Astrocyte (in vitro differentiated cells and primary cell): Measurements from ENCODE around the gene KIRREL3. TPM values are rescaled to one million over a fixed set of nuclear protein-coding genes. Genes with fewer than 3 reads are reported as not detected.

Source experiments
- DNase-seq: peaks from one replicate; pipeline ENCODE4 v3.0.0-alpha.2; 2010; ENCODE audit warnings: low read depth
- FAIRE-seq: peaks from 2 replicates; lab custom pipeline; 2011; peaks lifted over from hg19 to GRCh38; lab: Jason Lieb, UNC
- H2AFZ ChIP-seq: 2 replicates; pipeline ENCODE4 v1.6.0; 2012; ENCODE audit warnings: low read depth, low read length, inconsistent platforms
- H3K27ac ChIP-seq: 2 replicates; pipeline ENCODE4 v1.5.1; 2011; ENCODE audit warnings: low read depth, low read length, inconsistent platforms
- H3K27me3 ChIP-seq: 2 replicates; pipeline ENCODE4 v1.6.0; 2011; ENCODE audit warnings: low read length, inconsistent platforms; ENCODE audit not compliant: insufficient read depth
- H3K36me3 ChIP-seq: 2 replicates; pipeline ENCODE4 v1.5.1; 2011; ENCODE audit warnings: low read length, inconsistent platforms; ENCODE audit not compliant: insufficient read depth
- H3K4me1 ChIP-seq: 2 replicates; pipeline ENCODE4 v1.5.1; 2011; ENCODE audit warnings: low read length, inconsistent platforms; ENCODE audit not compliant: insufficient read depth
- H3K4me2 ChIP-seq: 2 replicates; pipeline ENCODE4 v1.6.0; 2012; ENCODE audit warnings: low read length, inconsistent platforms
- H3K4me3 ChIP-seq: 2 replicates; pipeline ENCODE4 v1.5.1; 2011; ENCODE audit warnings: low read depth, mild to moderate bottlenecking, low read length, inconsistent platforms; ENCODE audit not compliant: insufficient read depth
- H3K79me2 ChIP-seq: 2 replicates; pipeline ENCODE4 v1.6.0; 2012; ENCODE audit warnings: mild to moderate bottlenecking, low read length, inconsistent platforms; ENCODE audit not compliant: insufficient read depth
- H3K9ac ChIP-seq: 2 replicates; pipeline ENCODE4 v1.6.0; 2012; ENCODE audit warnings: mild to moderate bottlenecking, low read length, inconsistent platforms
- H3K9me3 ChIP-seq: 2 replicates; pipeline ENCODE4 v1.5.1; 2012; ENCODE audit warnings: low read depth, mild to moderate bottlenecking, low read length, inconsistent platforms; ENCODE audit not compliant: insufficient read depth
- H4K20me1 ChIP-seq: 2 replicates; pipeline ENCODE4 v1.6.0; 2012; ENCODE audit warnings: low read length, inconsistent platforms; ENCODE audit not compliant: insufficient read depth
- H3K27ac Mint-ChIP-seq: one replicate; pipeline ENCODE4 v1.8.0; 2021; ENCODE audit warnings: mild to moderate bottlenecking, mixed read lengths; ENCODE audit not compliant: unreplicated experiment
- H3K27me3 Mint-ChIP-seq: one replicate; pipeline ENCODE4 v1.8.0; 2021; ENCODE audit warnings: low read depth, mixed read lengths; ENCODE audit not compliant: unreplicated experiment
- H3K36me3 Mint-ChIP-seq: one replicate; pipeline ENCODE4 v1.8.0; 2021; ENCODE audit warnings: low read depth, mixed read lengths; ENCODE audit not compliant: unreplicated experiment
- H3K4me1 Mint-ChIP-seq: one replicate; pipeline ENCODE4 v1.8.0; 2021; ENCODE audit warnings: low read depth, mixed read lengths; ENCODE audit not compliant: unreplicated experiment
- H3K4me3 Mint-ChIP-seq: one replicate; pipeline ENCODE4 v1.8.0; 2021; ENCODE audit warnings: mild to moderate bottlenecking, moderate library complexity, mixed read lengths; ENCODE audit not compliant: unreplicated experiment
- H3K9me3 Mint-ChIP-seq: one replicate; pipeline ENCODE4 v1.8.0; 2021; ENCODE audit warnings: mild to moderate bottlenecking, mixed read lengths; ENCODE audit not compliant: unreplicated experiment
- CTCF ChIP-seq: IDR thresholded peaks from 2 replicates; pipeline ENCODE4 v1.5.1; 2011; ENCODE audit warnings: low read depth, mild to moderate bottlenecking, inconsistent platforms, low read length, moderate library complexity; ENCODE audit not compliant: insufficient read depth
- EZH2 ChIP-seq: IDR thresholded peaks from 2 replicates; pipeline ENCODE4 v1.6.1; 2012; ENCODE audit warnings: mild to moderate bottlenecking, low read length, inconsistent platforms; ENCODE audit not compliant: insufficient read depth
- total RNA-seq: library from RNA; stranded (reverse); gene quantifications from 2 replicates; pipeline ENCODE4 v1.2.1, GENCODE V29; 2021

KIRREL3 gene
- total RNA-seq, 1 donor from 2014 or later, result 0.91 TPM

GRCh38 chr11:126871792-126872191 lies 128.8 kb downstream of the KIRREL3 start:
- no peak overlapping the region for H3K4me3 Mint-ChIP-seq
- FAIRE-seq (no peak), DNase-seq (no peak)
- peaks cover 6% of the 10 kb centered on the region for H3K9me3 Mint-ChIP-seq
- no peaks in the 10 kb centered on the region for H3K9me3 ChIP-seq
- H4K20me1 ChIP-seq, result no peaks in the 10 kb centered on the region
- peaks cover 12% of the 10 kb centered on the region for H3K4me1 Mint-ChIP-seq
- H3K36me3 ChIP-seq, result no peaks in the 10 kb centered on the region
- H3K36me3 Mint-ChIP-seq, result peaks cover 6% of the 10 kb centered on the region
- H3K79me2 ChIP-seq, result no peaks in the 10 kb centered on the region
- no peak overlapping the region for H3K4me3 ChIP-seq
- H3K9ac ChIP-seq, result no peak overlapping the region
- peaks cover 2% of the 10 kb centered on the region for H3K27me3 ChIP-seq
- no peak overlapping the region for H2AFZ ChIP-seq
- no peak overlapping the region for H3K27ac ChIP-seq
- peaks cover 12% of the 10 kb centered on the region for H3K27me3 Mint-ChIP-seq
- H3K4me2 ChIP-seq, result no peak overlapping the region
- TF ChIP-seq CTCF (no peak), EZH2 (no peak)
- H3K4me1 ChIP-seq, result peaks cover 8% of the 10 kb centered on the region
- no peak overlapping the region for H3K27ac Mint-ChIP-seq

- Histone ChIP-seq H3K36me3 (no peaks in the 10 kb centered on the region), H3K9me3 (no peaks in the 10 kb centered on the region), H3K27ac (no peak overlapping the region), H3K27me3 (peaks cover 2% of the 10 kb centered on the region), H3K9ac (no peak overlapping the region), H3K4me2 (no peak overlapping the region), H3K4me3 (no peak overlapping the region), H3K79me2 (no peaks in the 10 kb centered on the region), H3K4me1 (peaks cover 8% of the 10 kb centered on the region), H2AFZ (no peak overlapping the region), H4K20me1 (no peaks in the 10 kb centered on the region)
- TF ChIP-seq EZH2 (no peak), CTCF (no peak)
- H3K4me1 Mint-ChIP-seq, result peaks cover 12% of the 10 kb centered on the region
- H3K9me3 Mint-ChIP-seq, result peaks cover 6% of the 10 kb centered on the region
- no peak for DNase-seq
- peaks cover 6% of the 10 kb centered on the region for H3K36me3 Mint-ChIP-seq
- no peak overlapping the region for H3K4me3 Mint-ChIP-seq
- peaks cover 15% of the 10 kb centered on the region for H3K27me3 Mint-ChIP-seq
- H3K27ac Mint-ChIP-seq, result no peak overlapping the region
- no peak for FAIRE-seq
Observed at GRCh38 chr11:126870021-126870420, 130.5 kb downstream of the KIRREL3 start.

GRCh38 chr11:126868741-126869140 lies 131.8 kb downstream of the KIRREL3 start:
- Mint-ChIP-seq H3K27ac (no peak overlapping the region), H3K4me3 (no peak overlapping the region), H3K27me3 (peaks cover 13% of the 10 kb centered on the region), H3K36me3 (peaks cover 6% of the 10 kb centered on the region), H3K4me1 (peaks cover 9% of the 10 kb centered on the region), H3K9me3 (peaks cover 6% of the 10 kb centered on the region)
- TF ChIP-seq CTCF (no peak), EZH2 (no peak)
- Histone ChIP-seq H2AFZ (no peak overlapping the region), H3K4me3 (no peak overlapping the region), H3K9ac (no peak overlapping the region), H3K4me2 (no peak overlapping the region), H3K9me3 (no peaks in the 10 kb centered on the region), H3K36me3 (no peaks in the 10 kb centered on the region), H3K79me2 (no peaks in the 10 kb centered on the region), H4K20me1 (no peaks in the 10 kb centered on the region), H3K27me3 (peaks cover 2% of the 10 kb centered on the region), H3K27ac (no peak overlapping the region), H3K4me1 (no peaks in the 10 kb centered on the region)
- FAIRE-seq, result no peak
- DNase-seq, result no peak
